ENCODE data around the gene DPP3. TPM values are rescaled to one million over a fixed set of nuclear protein-coding genes. Genes with fewer than 3 reads are reported as not detected.

DPP3 gene
- total and polyA plus RNA-seq, 12 donors: 23.6 to 70.9 (median 33.5) TPM

- Histone ChIP-seq H3K27ac (no peak overlapping the region), H3K4me3 (no peak overlapping the region), H3K36me3 (replicated peaks in 1 of 2) (peaks cover 0 to 11% of the 10 kb centered on the region in 2 donors), H3K27me3 (no peaks in the 10 kb centered on the region), H3K9me3 (replicated peaks in 1 of 3) (no peaks in the 10 kb centered on the region), H3K4me1 (replicated peaks in 1 of 2) (peaks cover 8 to 9% of the 10 kb centered on the region in 2 donors)
- TF ChIP-seq CTCF (IDR thresholded peaks at IDR 0.05): no peak
- TF ChIP-seq POLR2A (IDR thresholded peaks at IDR 0.05): no peak
- peak in 1 of 7 donors; percentile 13 for DNase-seq
- intact Hi-C loops (cut with DNase I): no loop called here
- WGBS, 4 donors: 52 to 72% (median 54%) methylated on average over 3 to 7 of the region's 7 CpGs
These were observed 28.9 kb downstream of the DPP3 start for GRCh38 chr11:66509131-66509561.

- Histone ChIP-seq H3K4me3 (peak within 1 kb of the TSS; percentile 49 to 97 (median 75)), H3K4me1 (replicated peaks in 1 of 2) (peaks cover 8 to 9% of the 10 kb centered on the region in 2 donors), H3K36me3 (replicated peaks in 1 of 2) (peaks cover 0 to 13% of the 10 kb centered on the region in 2 donors), H3K27ac (peak within 1 kb of the TSS in 1 of 5 donors; percentile 60), H3K27me3 (no peaks in the 10 kb centered on the region), H3K9me3 (replicated peaks in 1 of 3) (no peaks in the 10 kb centered on the region)
- peak in 1 of 2 donors; percentile 18 for TF ChIP-seq POLR2A (IDR thresholded peaks at IDR 0.05)
- TF ChIP-seq CTCF (IDR thresholded peaks at IDR 0.05): no peak
- intact Hi-C loops (cut with DNase I): no loop called here
- WGBS, 4 donors: 1 to 4% (median 3%) methylated on average over 13 to 31 of the region's 31 CpGs
- peak; percentile 82 to 93 (median 88) for DNase-seq
These were observed 30.2 kb downstream of the DPP3 start, which contains the start of gene BBS1 for GRCh38 chr11:66510271-66510989. TSS of gene BBS1 (plus strand) at chr11:66510635. CDS start at chr11:66510660, 25 bp downstream.

- intact Hi-C loops (cut with DNase I): no loop called here
- H3K9me3 ChIP-seq (replicated peaks in 1 of 3): no peaks in the 10 kb centered on the region
- peak overlapping the region; percentile 49 to 97 (median 75) for H3K4me3 ChIP-seq
- peaks cover 8 to 9% of the 10 kb centered on the region in 2 donors for H3K4me1 ChIP-seq (replicated peaks in 1 of 2)
- no peaks in the 10 kb centered on the region for H3K27me3 ChIP-seq
- peaks cover 0 to 12% of the 10 kb centered on the region in 2 donors for H3K36me3 ChIP-seq (replicated peaks in 1 of 2)
- no peak overlapping the region for H3K27ac ChIP-seq
- no peak for DNase-seq
- no peak for TF ChIP-seq POLR2A (IDR thresholded peaks at IDR 0.05)
- TF ChIP-seq CTCF (IDR thresholded peaks at IDR 0.05): no peak
- WGBS, 4 donors: 0 to 11% (median 6%) methylated on average over 2 to 5 of the region's 5 CpGs
These were observed 30.7 kb downstream of the DPP3 start for GRCh38 chr11:66510990-66511339.

GRCh38 chr11:66523611-66524010, 43.4 kb downstream of the DPP3 start:
- Histone ChIP-seq H3K27ac (no peak overlapping the region), H3K4me1 (replicated peaks in 1 of 2) (no peaks in the 10 kb centered on the region), H3K27me3 (no peaks in the 10 kb centered on the region), H3K4me3 (no peak overlapping the region), H3K36me3 (replicated peaks in 1 of 2) (peaks cover 0 to 38% of the 10 kb centered on the region in 2 donors), H3K9me3 (replicated peaks in 1 of 3) (no peaks in the 10 kb centered on the region)
- DNase-seq: no peak
- TF ChIP-seq CTCF (IDR thresholded peaks at IDR 0.05): no peak
- no peak for TF ChIP-seq POLR2A (IDR thresholded peaks at IDR 0.05)
- WGBS, 4 donors: 72 to 88% (median 73%) methylated on average over 11 of the region's 11 CpGs
- intact Hi-C loops (cut with DNase I): no loop called here

Data from adrenal gland (tissue), 12 donors.